CD14-positive monocyte (primary cell): ENCODE data around the gene TMEM106A. TPM values are rescaled to one million over a fixed set of nuclear protein-coding genes. Genes with fewer than 3 reads are reported as not detected.

Experiments used
- DNase-seq, 3 donors: peaks; one replicate each; pipeline ENCODE4 v3.0.0-alpha.2; 2011 to 2022
- H2AFZ ChIP-seq: 2 replicates; pipeline ENCODE4 v1.6.0; 2012; ENCODE audit warnings: mild to moderate bottlenecking, low read depth, low read length, inconsistent platforms; ENCODE audit not compliant: insufficient read depth, poor library complexity, severe bottlenecking
- H3K27ac ChIP-seq, 2 donors: 1 replicate in 1 of 2; 2 replicates in 1 of 2; pipeline ENCODE4 v1.5.1; 2012 to 2013; ENCODE audit warnings: low read length in 2 of 2, control low read depth in 1 of 2, inconsistent platforms in 1 of 2, low read depth in 1 of 2, mild to moderate bottlenecking in 1 of 2
- H3K27me3 ChIP-seq, 2 donors: one replicate each; pipeline versions ENCODE4 v1.6.0 to v1.6.1; 2011 to 2013; ENCODE audit warnings: low read length in 2 of 2; ENCODE audit not compliant: control insufficient read depth in 2 of 2, insufficient read depth in 2 of 2
- H3K36me3 ChIP-seq, 2 donors: replicated peaks in 1 of 2; 1 replicate in 1 of 2; 2 replicates in 1 of 2; pipeline versions ENCODE4 v1.5.1 to v1.6.1; 2012 to 2013; ENCODE audit warnings: low read length in 2 of 2, control low read depth in 1 of 2, inconsistent platforms in 1 of 2, mild to moderate bottlenecking in 1 of 2; ENCODE audit not compliant: insufficient read depth in 2 of 2, control insufficient read depth in 1 of 2
- H3K4me1 ChIP-seq, 2 donors: 1 replicate in 1 of 2; 2 replicates in 1 of 2; pipeline versions ENCODE4 v1.5.1 to v1.6.1; 2012 to 2013; ENCODE audit warnings: low read length in 2 of 2, control low read depth in 1 of 2, inconsistent platforms in 1 of 2, mild to moderate bottlenecking in 1 of 2, moderate library complexity in 1 of 2; ENCODE audit not compliant: insufficient read depth in 2 of 2, control insufficient read depth in 1 of 2
- H3K4me2 ChIP-seq: replicated peaks from 2 replicates; pipeline ENCODE3; 2012; ENCODE audit warnings: low read length, moderate library complexity, mild to moderate bottlenecking; ENCODE audit not compliant: poor library complexity, severe bottlenecking; ENCODE audit errors: extremely low read depth
- H3K4me3 ChIP-seq, 3 experiments: fragments of 200-600 bp in 1 of 3; sonication (generic) in 1 of 3; replicated peaks in 1 of 3; 1 replicate in 2 of 3; 2 replicates in 1 of 3; pipeline ENCODE4 v1.5.1; 2011 to 2013; ENCODE audit warnings: low read length in 3 of 3, mild to moderate bottlenecking in 3 of 3, control low read depth in 2 of 3, low read depth in 2 of 3, inconsistent platforms in 1 of 3, moderate library complexity in 1 of 3
- H3K79me2 ChIP-seq: 2 replicates; pipeline ENCODE4 v1.6.0; 2012; ENCODE audit warnings: mild to moderate bottlenecking, control low read depth, inconsistent platforms, low read length, moderate library complexity; ENCODE audit not compliant: insufficient read depth
- H3K9ac ChIP-seq: 2 replicates; pipeline ENCODE4 v1.6.0; 2017; ENCODE audit warnings: low read length, mild to moderate bottlenecking; ENCODE audit not compliant: insufficient read depth, poor library complexity, severe bottlenecking
- H3K9me3 ChIP-seq, 2 donors: replicated peaks in 1 of 2; 1 replicate in 1 of 2; 2 replicates in 1 of 2; pipeline versions ENCODE4 v1.5.1 to v1.6.1; 2012 to 2013; ENCODE audit warnings: low read length in 2 of 2, control low read depth in 1 of 2; ENCODE audit not compliant: control insufficient read depth in 1 of 2, insufficient read depth in 1 of 2
- H4K20me1 ChIP-seq: 2 replicates; pipeline ENCODE4 v1.6.0; 2012; ENCODE audit warnings: mild to moderate bottlenecking, low read length, control low read depth, moderate library complexity; ENCODE audit not compliant: insufficient read depth
- H3K27ac Mint-ChIP-seq, 7 donors: one replicate each; pipeline ENCODE4 v1.8.0; 2020; ENCODE audit warnings: mild to moderate bottlenecking in 7 of 7, mixed read lengths in 7 of 7, moderate library complexity in 6 of 7, inconsistent platforms in 2 of 7
- H3K27me3 Mint-ChIP-seq, 3 donors: one replicate each; pipeline ENCODE4 v1.8.0; 2021 to 2022; ENCODE audit warnings: low read depth in 3 of 3, mild to moderate bottlenecking in 3 of 3, mixed read lengths in 3 of 3, moderate library complexity in 3 of 3, inconsistent platforms in 1 of 3
- H3K36me3 Mint-ChIP-seq, 2 donors: one replicate each; pipeline ENCODE4 v1.8.0; 2020; ENCODE audit warnings: mixed read lengths in 2 of 2, inconsistent platforms in 1 of 2, mild to moderate bottlenecking in 1 of 2
- H3K4me1 Mint-ChIP-seq: one replicate; pipeline ENCODE4 v1.8.0; 2020; ENCODE audit warnings: mild to moderate bottlenecking, mixed read lengths
- H3K4me3 Mint-ChIP-seq, 2 donors: one replicate each; pipeline ENCODE4 v1.8.0; 2020; ENCODE audit warnings: mild to moderate bottlenecking in 2 of 2, mixed read lengths in 2 of 2, moderate library complexity in 1 of 2
- H3K9me3 Mint-ChIP-seq, 7 donors: one replicate each; pipeline ENCODE4 v1.8.0; 2020 to 2022; ENCODE audit warnings: mixed read lengths in 7 of 7, mild to moderate bottlenecking in 6 of 7, moderate library complexity in 6 of 7, inconsistent platforms in 2 of 7
- CTCF ChIP-seq: fragments of 200-600 bp; IDR thresholded peaks from one replicate; pipeline ENCODE4 v1.8.0; 2022; ENCODE audit warnings: antibody characterized with exemption, mild to moderate bottlenecking
- WGBS: methylation state at CpG from one replicate; pipeline ENCODE4 v1.1.5; 2013; ENCODE audit warnings: missing lambda C conversion rate; ENCODE audit not compliant: insufficient coverage; 5-methylcytosine and 5-hydroxymethylcytosine counted together
- intact Hi-C, 2 donors: fragments of 100-400 bp; cut with micrococcal nuclease; formaldehyde crosslinking; loops; one replicate each; pipeline versions ENCODE4 v1.15.0 to v1.15.1; 2023
- polyA plus RNA-seq, 3 donors: library from polyadenylated mRNA; depleted of rRNA in 1 of 3; unstranded in 2 of 3; stranded (reverse) in 1 of 3; fragments of 300-500 nt in 2 of 3; fragments of >200 nt in 1 of 3; fragmentation: Illumina TruSeq in 2 of 3; gene quantifications; 1 replicate in 2 of 3; 2 replicates in 1 of 3; pipeline ENCODE4 v1.2.3, GENCODE V29; 2012 to 2021

The TMEM106A gene
- polyA plus RNA-seq, 3 donors: 6.9 to 26.6 (median 8.0) TPM

- H3K9me3 Mint-ChIP-seq: peaks cover 0 to 2% (median 0%) of the 10 kb centered on the region in 7 donors
- peak overlapping the region; percentile 71 for H2AFZ ChIP-seq
- peaks cover 55 to 68% of the 10 kb centered on the region in 2 donors for H3K36me3 Mint-ChIP-seq
- peak; percentile 25 to 82 (median 74) for DNase-seq
- peak overlapping the region; percentile 84 to 85 for H3K27ac ChIP-seq
- intact Hi-C loops: loop anchor here in 1 of 2 donors (5.0 kb wide), 1 partner anchor 104 kb away; no protein-coding TSS in a partner anchor
- peaks cover 36% of the 10 kb centered on the region for H3K4me1 Mint-ChIP-seq
- peaks cover 61 to 71% of the 10 kb centered on the region in 2 donors for H3K36me3 ChIP-seq
- 37% methylated on average over 3 of the region's 7 CpGs for WGBS
- peaks cover 0 to 2% (median 1%) of the 10 kb centered on the region in 3 donors for H3K27me3 Mint-ChIP-seq
- no peak for TF ChIP-seq CTCF
- peaks cover 29 to 36% of the 10 kb centered on the region in 2 donors for H3K4me1 ChIP-seq
- H3K27me3 ChIP-seq: no peaks in the 10 kb centered on the region
- peak overlapping the region; percentile 96 for H3K4me2 ChIP-seq
- H3K4me3 Mint-ChIP-seq: peak overlapping the region; percentile 98
- peaks cover 54% of the 10 kb centered on the region for H4K20me1 ChIP-seq
- H3K4me3 ChIP-seq: peak overlapping the region; percentile 73 to 96 (median 82)
- H3K79me2 ChIP-seq: peaks cover 19% of the 10 kb centered on the region
- H3K27ac Mint-ChIP-seq: peak overlapping the region; percentile 91 to 97 (median 95)
- no peaks in the 10 kb centered on the region for H3K9me3 ChIP-seq
- H3K9ac ChIP-seq: peak overlapping the region; percentile 77
Observed at GRCh38 chr17:43212641-43213490, 1.2 kb downstream of the TMEM106A start.

GRCh38 chr17:43213545-43213944 is 1.9 kb downstream of the TMEM106A start:
- no peak for TF ChIP-seq CTCF
- Histone ChIP-seq H3K27me3 (no peaks in the 10 kb centered on the region), H3K36me3 (peaks cover 57 to 71% of the 10 kb centered on the region in 2 donors), H3K9me3 (no peaks in the 10 kb centered on the region), H2AFZ (no peak overlapping the region), H3K79me2 (peaks cover 19% of the 10 kb centered on the region), H3K4me3 (peak overlapping the region in 1 of 3 experiments; percentile 96), H3K4me2 (peak overlapping the region; percentile 96), H3K9ac (peak overlapping the region; percentile 77), H4K20me1 (peaks cover 54% of the 10 kb centered on the region), H3K4me1 (peaks cover 29 to 36% of the 10 kb centered on the region in 2 donors), H3K27ac (peak overlapping the region in 1 of 2 donors; percentile 85)
- Mint-ChIP-seq H3K4me1 (peaks cover 36% of the 10 kb centered on the region), H3K9me3 (peaks cover 0 to 2% (median 0%) of the 10 kb centered on the region in 7 donors), H3K27me3 (peaks cover 0 to 2% (median 1%) of the 10 kb centered on the region in 3 donors), H3K36me3 (peaks cover 53 to 68% of the 10 kb centered on the region in 2 donors), H3K4me3 (peak overlapping the region; percentile 98), H3K27ac (peak overlapping the region in 4 of 7 donors; percentile 82 to 97 (median 95))
- intact Hi-C loops: loop anchor here in 1 of 2 donors (5.0 kb wide), 1 partner anchor 104 kb away; no protein-coding TSS in a partner anchor
- 100% methylated on average over 1 of the region's 2 CpGs for WGBS
- no peak for DNase-seq
